Endothelial cell of umbilical vein (primary cell): ENCODE results near the gene CD81. TPM values are rescaled to one million over a fixed set of nuclear protein-coding genes. Genes with fewer than 3 reads are reported as not detected.

Experiments used
- BruUV-seq: library from RNA; stranded (reverse); fragments of 400-500 nt; replicated peaks from 2 replicates; lab custom pipeline; 2021; lab: Mats Ljungman, UMichigan
- CTCF ChIA-PET: fragments of 300-600, 350-600 bp; sonication (Branson Sonifier 250); formaldehyde crosslinking; loops from one replicate; lab custom pipeline; 2021; ENCODE audit warnings: antibody characterized with exemption, inconsistent platforms; lab: Charles Lee
- POLR2A ChIA-PET: fragments of 300-600, 350-600 bp; sonication (Branson Sonifier 250); formaldehyde crosslinking; loops from one replicate; lab custom pipeline; 2021; ENCODE audit warnings: antibody characterized with exemption, inconsistent platforms; lab: Charles Lee
- DNase-seq: peaks from one replicate; pipeline ENCODE4 v3.0.0-alpha.2; 2011; ENCODE audit warnings: low read depth, low spot score
- FAIRE-seq: peaks from 2 replicates; lab custom pipeline; 2011; peaks lifted over from hg19 to GRCh38; lab: Jason Lieb, UNC
- H2AFZ ChIP-seq: 2 replicates; pipeline ENCODE4 v1.6.0; 2012; ENCODE audit warnings: low read depth, low read length, control low read depth, inconsistent platforms
- H3K27ac ChIP-seq: 2 replicates; pipeline ENCODE4 v1.5.1; 2011; ENCODE audit warnings: low read depth, mild to moderate bottlenecking, control low read depth, low read length, moderate library complexity; ENCODE audit not compliant: insufficient read depth
- H3K27me3 ChIP-seq, 2 experiments: 2 replicates each; pipeline versions ENCODE4 v1.6.0 to v1.6.1; 2011; ENCODE audit warnings: low read length in 2 of 2, mixed read lengths in 1 of 2; ENCODE audit not compliant: control insufficient read depth in 2 of 2, insufficient read depth in 2 of 2
- H3K36me3 ChIP-seq, 2 experiments: 2 replicates in 1 of 2; 3 replicates in 1 of 2; pipeline ENCODE4 v1.5.1; 2011; ENCODE audit warnings: low read length in 2 of 2, mild to moderate bottlenecking in 1 of 2, moderate library complexity in 1 of 2; ENCODE audit not compliant: control insufficient read depth in 2 of 2, insufficient read depth in 2 of 2; ENCODE audit errors: extremely low read depth in 1 of 2
- H3K4me1 ChIP-seq: 3 replicates; pipeline ENCODE4 v1.5.1; 2011; ENCODE audit warnings: mild to moderate bottlenecking, low read length; ENCODE audit not compliant: control insufficient read depth, insufficient read depth; ENCODE audit errors: extremely low read depth
- H3K4me2 ChIP-seq: 2 replicates; pipeline ENCODE4 v1.6.1; 2011; ENCODE audit warnings: low read length, control low read depth, mixed read lengths; ENCODE audit not compliant: insufficient read depth
- H3K4me3 ChIP-seq, 3 experiments: fragments of 200-600 bp in 1 of 3; sonication (generic), shearing (Covaris generic) in 1 of 3; replicated peaks in 1 of 3; 2 replicates each; pipeline ENCODE4 v1.5.1; 2011 to 2016; ENCODE audit warnings: control low read depth in 3 of 3, low read length in 3 of 3, mild to moderate bottlenecking in 2 of 3, inconsistent platforms in 1 of 3, low read depth in 1 of 3, moderate library complexity in 1 of 3; ENCODE audit not compliant: insufficient read depth in 1 of 3
- H3K79me2 ChIP-seq: 2 replicates; pipeline ENCODE4 v1.6.0; 2012; ENCODE audit warnings: low read length, inconsistent platforms; ENCODE audit not compliant: control insufficient read depth, insufficient read depth
- H3K9ac ChIP-seq: replicated peaks from 2 replicates; pipeline ENCODE3; 2011; ENCODE audit warnings: low read length, control low read depth; ENCODE audit not compliant: insufficient read depth; ENCODE audit errors: extremely low read depth
- H3K9me1 ChIP-seq: replicated peaks from 3 replicates; pipeline ENCODE4 v1.6.0; 2011; ENCODE audit warnings: mild to moderate bottlenecking, low read length; ENCODE audit not compliant: control insufficient read depth, insufficient read depth; ENCODE audit errors: extremely low read depth
- H3K9me3 ChIP-seq: replicated peaks from 2 replicates; pipeline ENCODE4 v1.5.1; 2012; ENCODE audit warnings: low read length, inconsistent platforms; ENCODE audit not compliant: control insufficient read depth, insufficient read depth
- H4K20me1 ChIP-seq: replicated peaks from 2 replicates; pipeline ENCODE3; 2011; ENCODE audit warnings: mild to moderate bottlenecking, low read length; ENCODE audit not compliant: control insufficient read depth, insufficient read depth; ENCODE audit errors: extremely low read depth
- CTCF ChIP-seq, 2 donors: IDR thresholded peaks; 1 replicate in 1 of 2; 2 replicates in 1 of 2; pipeline ENCODE4 v1.5.1; 2011; ENCODE audit warnings: low read length in 2 of 2, mild to moderate bottlenecking in 2 of 2, moderate library complexity in 2 of 2, control low read depth in 1 of 2, inconsistent platforms in 1 of 2, low read depth in 1 of 2; ENCODE audit not compliant: insufficient read depth in 1 of 2; ENCODE audit errors: extremely low read depth in 1 of 2
- EZH2 ChIP-seq: IDR thresholded peaks from 2 replicates; pipeline ENCODE4 v1.6.1; 2012; ENCODE audit warnings: borderline replicate concordance, low read depth, mild to moderate bottlenecking, moderate library complexity, low read length, inconsistent platforms; ENCODE audit not compliant: severe bottlenecking
- FOS ChIP-seq: IDR thresholded peaks from 2 replicates; pipeline ENCODE4 v1.6.1; 2011; ENCODE audit warnings: mild to moderate bottlenecking, low read length, moderate library complexity, borderline replicate concordance; ENCODE audit not compliant: insufficient read depth
- GATA2 ChIP-seq: IDR thresholded peaks from 2 replicates; pipeline ENCODE4 v1.7.0; 2011; ENCODE audit warnings: low read depth, mild to moderate bottlenecking, moderate library complexity, mixed read lengths, low read length; ENCODE audit not compliant: insufficient read length, insufficient read depth
- JUN ChIP-seq: IDR thresholded peaks from 2 replicates; pipeline ENCODE4 v1.6.1; 2011; ENCODE audit warnings: borderline replicate concordance, low read depth; ENCODE audit not compliant: insufficient read length, insufficient read depth
- MAX ChIP-seq: IDR thresholded peaks from 2 replicates; pipeline ENCODE4 v1.6.1; 2011; ENCODE audit not compliant: insufficient read depth, insufficient read length
- MYC ChIP-seq: IDR thresholded peaks from one replicate; pipeline ENCODE4 v1.6.1; 2011; ENCODE audit warnings: mild to moderate bottlenecking, low read depth, low read length
- POLR2A ChIP-seq: IDR thresholded peaks from 2 replicates; pipeline ENCODE4 v1.6.1; 2012; ENCODE audit warnings: low read depth, mild to moderate bottlenecking, control low read depth, low read length
- POLR2AphosphoS5 ChIP-seq: IDR thresholded peaks from 2 replicates; pipeline ENCODE4 v1.6.1; 2012; ENCODE audit warnings: low read depth, mild to moderate bottlenecking, control low read depth, low read length, moderate library complexity; ENCODE audit not compliant: insufficient read depth
- dilution Hi-C: fragments of 300-500 bp; cut with MboI; formaldehyde crosslinking; loops from one replicate; pipeline ENCODE4 v1.15.0; 2019; ENCODE audit warnings: low sequenced_read_pairs; ENCODE audit not compliant: extremely low pct_ligation_motif_present
- intact Hi-C: fragments of 100-400 bp; cut with micrococcal nuclease; formaldehyde crosslinking; loops from one replicate; pipeline ENCODE4 v1.10.0; 2022
- polyA plus RNA-seq, 4 experiments: library from polyadenylated mRNA; depleted of rRNA in 3 of 4; stranded (reverse) in 3 of 4; unstranded in 1 of 4; fragments of >200 nt; gene quantifications; 2 replicates each; pipeline versions ENCODE4 v1.2.1 to v1.2.3, GENCODE V29; 2011 to 2012; ENCODE audit warnings: missing spikeins in 1 of 4
- total RNA-seq: library from RNA; stranded (reverse); gene quantifications from 2 replicates; pipeline ENCODE4 v1.2.3, GENCODE V29; 2021

The CD81 gene
- total and polyA plus RNA-seq, 2 donors (not counting 3 experiments of a cell fraction or from before 2014, with no cell fraction given): 409 to 802 TPM

GRCh38 chr11:2402106-2402505, 25.0 kb downstream of the CD81 start:
- CTCF ChIA-PET: interaction anchor here (5.0 kb wide), 1 partner anchor 96 kb away, joined by 42 read pairs; no protein-coding TSS in a partner anchor
- BruUV-seq: no TSS peak
- intact Hi-C loops: no loop called here

More at GRCh38 chr11:2402106-2402505, 25.0 kb downstream of the CD81 start:
- peaks cover 18% of the 10 kb centered on the region for H3K4me1 ChIP-seq
- H3K36me3 ChIP-seq: peaks cover 2 to 19% of the 10 kb centered on the region in 2 experiments
- H2AFZ ChIP-seq: no peak overlapping the region
- POLR2A ChIA-PET: no interaction called here
- H3K9me3 ChIP-seq: no peaks in the 10 kb centered on the region
- H3K27me3 ChIP-seq: no peaks in the 10 kb centered on the region
- FAIRE-seq (no peak), DNase-seq (no peak)
- H3K27ac ChIP-seq: no peak overlapping the region
- H3K4me2 ChIP-seq: no peak overlapping the region
- no peak overlapping the region for H3K4me3 ChIP-seq
- dilution Hi-C loops: no loop called here
- H4K20me1 ChIP-seq: no peaks in the 10 kb centered on the region
- TF ChIP-seq POLR2A (no peak), POLR2AphosphoS5 (no peak), EZH2 (no peak), JUN (no peak), MAX (no peak), FOS (no peak), CTCF (IDR thresholded peaks at IDR 0.05; ENCODE audit: extremely low read depth in 1 of 2, insufficient read depth in 1 of 2, low read depth in 1 of 2, low read length in 2 of 2) (no peak), MYC (no peak), GATA2 (no peak)
- H3K9ac ChIP-seq: no peak overlapping the region
- H3K9me1 ChIP-seq: no peaks in the 10 kb centered on the region
- peaks cover 17% of the 10 kb centered on the region for H3K79me2 ChIP-seq
